B cell (primary cell): Measurements from ENCODE around the gene SCARF1. TPM values are rescaled to one million over a fixed set of nuclear protein-coding genes. Genes with fewer than 3 reads are reported as not detected.
A peak's percentile ranks its signal among the peaks of the same experiment; 100 is the strongest.

Experiments
- ATAC-seq: fragments of 200-7000 bp; cut with Tn5 transposase; one replicate; pipeline ENCODE4 v1.10.0; 2021; ENCODE audit warnings: low read depth, mild to moderate bottlenecking, moderate number of reproducible peaks, moderate library complexity
- CTCF ChIA-PET: fragments of 350-600 bp; sonication (Branson Sonifier 250); formaldehyde crosslinking; loops from one replicate; lab custom pipeline; 2021; ENCODE audit warnings: antibody characterized with exemption, inconsistent platforms; lab: Charles Lee
- POLR2A ChIA-PET: fragments of 350-600 bp; sonication (Branson Sonifier 250); formaldehyde crosslinking; loops from one replicate; lab custom pipeline; 2021; ENCODE audit warnings: antibody characterized with exemption; lab: Charles Lee
- DNase-seq: peaks from one replicate; pipeline ENCODE4 v3.0.0; 2013
- H2AFZ ChIP-seq: 2 replicates; pipeline ENCODE4 v1.6.1; 2012; ENCODE audit warnings: mild to moderate bottlenecking, low read depth, low read length; ENCODE audit not compliant: insufficient read depth, poor library complexity, severe bottlenecking
- H3K27ac ChIP-seq, 2 donors: 1 replicate in 1 of 2; 2 replicates in 1 of 2; pipeline ENCODE4 v1.5.1; 2012 to 2013; ENCODE audit warnings: low read length in 2 of 2, mild to moderate bottlenecking in 2 of 2, moderate library complexity in 1 of 2
- H3K27me3 ChIP-seq, 4 experiments: fragments of 200-600 bp in 1 of 4; sonication (generic) in 1 of 4; replicated peaks in 1 of 4; 1 replicate in 2 of 4; 2 replicates in 2 of 4; pipeline versions ENCODE4 v1.6.1 to v1.7.0; 2013 to 2016; ENCODE audit warnings: low read length in 3 of 4, mild to moderate bottlenecking in 2 of 4, mixed read lengths in 1 of 4, moderate library complexity in 1 of 4; ENCODE audit not compliant: insufficient read depth in 4 of 4, control insufficient read depth in 3 of 4; ENCODE audit errors: control extremely low read depth in 1 of 4
- H3K36me3 ChIP-seq, 2 experiments: replicated peaks in 1 of 2; 1 replicate in 1 of 2; 2 replicates in 1 of 2; pipeline versions ENCODE4 v1.6.1 to v1.7.1; 2013; ENCODE audit warnings: low read length in 1 of 2; ENCODE audit not compliant: insufficient read depth in 2 of 2, control insufficient read depth in 1 of 2; ENCODE audit errors: control extremely low read depth in 1 of 2, extremely low read depth in 1 of 2
- H3K4me1 ChIP-seq, 2 donors: fragments of 200-600 bp in 1 of 2; sonication (generic) in 1 of 2; 1 replicate in 1 of 2; 2 replicates in 1 of 2; pipeline versions ENCODE4 v1.5.1 to v1.6.1; 2013 to 2017; ENCODE audit warnings: low read length in 2 of 2; ENCODE audit not compliant: control insufficient read depth in 2 of 2, insufficient read depth in 2 of 2
- H3K4me2 ChIP-seq: replicated peaks from 2 replicates; pipeline ENCODE3; 2012; ENCODE audit warnings: mild to moderate bottlenecking, low read depth, low read length; ENCODE audit not compliant: poor library complexity, severe bottlenecking
- H3K4me3 ChIP-seq, 5 experiments: fragments of 200-600 bp in 1 of 5; sonication (generic) in 1 of 5; 1 replicate in 3 of 5; 2 replicates in 2 of 5; pipeline versions ENCODE4 v1.5.1 to v1.7.0; 2011 to 2016; ENCODE audit warnings: low read length in 4 of 5, mild to moderate bottlenecking in 4 of 5, low read depth in 2 of 5, control low read depth in 1 of 5, moderate library complexity in 1 of 5; ENCODE audit not compliant: insufficient read depth in 1 of 5; ENCODE audit errors: control extremely low read depth in 1 of 5, extremely low read depth in 1 of 5
- H3K79me2 ChIP-seq: fragments of 200-600 bp; sonication (generic); one replicate; pipeline ENCODE4 v1.6.0; 2016; ENCODE audit warnings: low read length; ENCODE audit not compliant: control insufficient read depth, insufficient read depth
- H3K9ac ChIP-seq: fragments of 200-600 bp; sonication (generic); 2 replicates; pipeline ENCODE4 v1.6.1; 2017; ENCODE audit warnings: mild to moderate bottlenecking, low read length, moderate library complexity
- H3K9me3 ChIP-seq, 3 donors: one replicate each; pipeline versions ENCODE4 v1.6.1 to v1.7.1; 2013; ENCODE audit warnings: low read length in 2 of 3; ENCODE audit not compliant: control insufficient read depth in 2 of 3, insufficient read depth in 1 of 3; ENCODE audit errors: control extremely low read depth in 1 of 3
- H4K20me1 ChIP-seq: 2 replicates; pipeline ENCODE4 v1.6.0; 2012; ENCODE audit warnings: mild to moderate bottlenecking, low read length; ENCODE audit not compliant: insufficient read depth, control insufficient read depth, poor library complexity, severe bottlenecking
- H3K27ac Mint-ChIP-seq: one replicate; pipeline ENCODE4 v1.8.0; 2021; ENCODE audit warnings: mixed read lengths
- H3K27me3 Mint-ChIP-seq: one replicate; pipeline ENCODE4 v1.8.0; 2021; ENCODE audit warnings: mixed read lengths
- H3K4me1 Mint-ChIP-seq: one replicate; pipeline ENCODE4 v1.8.0; 2021; ENCODE audit warnings: mixed read lengths
- H3K4me3 Mint-ChIP-seq: one replicate; pipeline ENCODE4 v1.8.0; 2021; ENCODE audit warnings: mixed read lengths
- H3K9me3 Mint-ChIP-seq: one replicate; pipeline ENCODE4 v1.8.0; 2022; ENCODE audit warnings: mixed read lengths; ENCODE audit not compliant: insufficient read depth
- EZH2 ChIP-seq: IDR thresholded peaks from 2 replicates; pipeline ENCODE4 v1.6.1; 2012; ENCODE audit warnings: borderline replicate concordance, low read depth, mild to moderate bottlenecking, moderate library complexity, low read length; ENCODE audit not compliant: insufficient read depth, poor library complexity, severe bottlenecking
- WGBS: methylation state at CpG from one replicate; pipeline ENCODE4 v1.1.5; 2013; ENCODE audit warnings: missing lambda C conversion rate; ENCODE audit not compliant: insufficient coverage; 5-methylcytosine and 5-hydroxymethylcytosine counted together
- intact Hi-C: fragments of 100-400 bp; cut with micrococcal nuclease; formaldehyde crosslinking; loops from one replicate; pipeline ENCODE4 v1.10.0; 2022
- polyA plus RNA-seq: library from polyadenylated mRNA; depleted of rRNA; stranded (reverse); fragments of >200 nt; gene quantifications from 2 replicates; pipeline ENCODE4 v1.2.3, GENCODE V29; 2012
- total RNA-seq, 2 donors: library from RNA; stranded (reverse); fragments of 120-200 nt in 1 of 2; gene quantifications; 1 replicate in 1 of 2; 2 replicates in 1 of 2; pipeline versions ENCODE4 v1.2.3 to v1.2.4, GENCODE V29; 2013 to 2022
- TF ChIP-seq, protein P1 (sequence below): fragments of 200-600 bp; IDR thresholded peaks from one replicate; pipeline ENCODE4 v1.8.0; 2022; ENCODE audit warnings: antibody characterized with exemption, mild to moderate bottlenecking

The SCARF1 gene
- total and polyA plus RNA-seq, 2 donors (not counting 1 experiment from before 2014, with no cell fraction given): 0.54 to 3.7 TPM

DNA sequence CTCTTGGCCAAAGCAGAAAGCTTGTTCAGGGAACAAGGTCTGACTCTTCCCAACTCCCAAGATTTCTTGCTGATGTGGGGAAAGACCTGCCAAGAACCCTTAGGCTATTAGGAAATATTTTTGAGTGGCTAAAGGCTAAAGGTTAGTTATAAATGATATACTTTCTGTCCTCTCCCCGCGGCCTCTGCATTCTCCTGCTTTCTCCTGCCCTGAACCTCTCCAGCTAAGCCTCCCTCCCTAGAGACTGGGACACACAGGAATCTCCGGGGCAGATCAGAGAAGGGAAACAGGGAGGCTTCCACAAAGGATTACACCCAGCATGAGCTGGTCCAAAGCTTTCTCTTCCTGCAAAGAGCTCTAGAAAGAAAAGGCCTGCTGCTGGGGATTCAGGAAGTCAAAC is 19.2 kb downstream of the SCARF1 start:
- peak overlapping the region; percentile 94 for H3K4me3 Mint-ChIP-seq
- intact Hi-C loops: loop anchor here (5.0 kb wide), 1 partner anchor 776 kb away; the partner anchor contains the start of gene MNT
- TF ChIP-seq, protein P1, sequence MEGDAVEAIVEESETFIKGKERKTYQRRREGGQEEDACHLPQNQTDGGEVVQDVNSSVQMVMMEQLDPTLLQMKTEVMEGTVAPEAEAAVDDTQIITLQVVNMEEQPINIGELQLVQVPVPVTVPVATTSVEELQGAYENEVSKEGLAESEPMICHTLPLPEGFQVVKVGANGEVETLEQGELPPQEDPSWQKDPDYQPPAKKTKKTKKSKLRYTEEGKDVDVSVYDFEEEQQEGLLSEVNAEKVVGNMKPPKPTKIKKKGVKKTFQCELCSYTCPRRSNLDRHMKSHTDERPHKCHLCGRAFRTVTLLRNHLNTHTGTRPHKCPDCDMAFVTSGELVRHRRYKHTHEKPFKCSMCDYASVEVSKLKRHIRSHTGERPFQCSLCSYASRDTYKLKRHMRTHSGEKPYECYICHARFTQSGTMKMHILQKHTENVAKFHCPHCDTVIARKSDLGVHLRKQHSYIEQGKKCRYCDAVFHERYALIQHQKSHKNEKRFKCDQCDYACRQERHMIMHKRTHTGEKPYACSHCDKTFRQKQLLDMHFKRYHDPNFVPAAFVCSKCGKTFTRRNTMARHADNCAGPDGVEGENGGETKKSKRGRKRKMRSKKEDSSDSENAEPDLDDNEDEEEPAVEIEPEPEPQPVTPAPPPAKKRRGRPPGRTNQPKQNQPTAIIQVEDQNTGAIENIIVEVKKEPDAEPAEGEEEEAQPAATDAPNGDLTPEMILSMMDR: no peak
- no peak for TF ChIP-seq EZH2
- no peaks in the 10 kb centered on the region for H3K9me3 Mint-ChIP-seq
- Histone ChIP-seq H3K4me1 (peaks cover 44 to 51% of the 10 kb centered on the region in 2 donors), H3K79me2 (peaks cover 59% of the 10 kb centered on the region), H4K20me1 (peaks cover 4% of the 10 kb centered on the region), H2AFZ (no peak overlapping the region), H3K9ac (peak overlapping the region; percentile 87), H3K27ac (peak overlapping the region; percentile 73 to 94), H3K4me2 (peak overlapping the region; percentile 100), H3K9me3 (peaks cover 0 to 3% (median 0%) of the 10 kb centered on the region in 3 donors), H3K27me3 (no peaks in the 10 kb centered on the region), H3K36me3 (peaks cover 0 to 29% of the 10 kb centered on the region in 2 experiments), H3K4me3 (peak overlapping the region; percentile 59 to 97 (median 92))
- no peaks in the 10 kb centered on the region for H3K27me3 Mint-ChIP-seq
- WGBS: 88% methylated on average over 3 of the region's 3 CpGs
- peaks cover 43% of the 10 kb centered on the region for H3K4me1 Mint-ChIP-seq
- peak overlapping the region; percentile 97 for H3K27ac Mint-ChIP-seq
- CTCF ChIA-PET: interaction anchor here (0.5 to 10.4 kb wide), 8 partner anchors 11 to 62 kb away, joined by 3 to 326 read pairs (median 6); partner anchors contain the start of genes RILP and SCARF1
- DNase-seq (no peak), ATAC-seq (no peak)
- POLR2A ChIA-PET: interaction anchor here (0.6 to 7.3 kb wide), 12 partner anchors 8 to 164 kb away, joined by 3 to 127 read pairs (median 6); partner anchors contain the start of gene RILP

DNA sequence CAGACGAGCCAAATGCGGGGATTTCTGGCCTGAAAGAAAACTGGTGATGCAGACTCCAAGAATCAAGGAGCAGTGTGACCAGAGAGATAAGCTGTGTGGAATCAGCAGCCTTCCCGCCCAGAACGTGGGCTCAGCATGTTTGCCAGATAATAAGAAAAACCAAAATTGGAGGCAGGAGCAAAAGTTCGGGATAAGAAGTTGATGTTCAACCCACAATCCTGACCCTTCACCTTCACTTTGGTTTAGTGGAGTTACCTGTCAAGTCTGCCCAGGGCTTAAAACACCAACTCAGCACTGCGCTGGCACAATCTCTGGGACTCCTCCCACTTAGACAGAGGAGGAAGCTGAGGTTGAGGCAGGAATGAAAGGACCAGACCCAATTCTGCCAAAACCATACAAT is 20.0 kb downstream of the SCARF1 start:
- DNase-seq (no peak), ATAC-seq (no peak)
- Histone ChIP-seq H3K27me3 (no peaks in the 10 kb centered on the region), H3K4me3 (no peak overlapping the region), H3K9ac (no peak overlapping the region), H3K4me2 (peak overlapping the region; percentile 100), H3K9me3 (no peaks in the 10 kb centered on the region), H3K4me1 (peaks cover 36 to 44% of the 10 kb centered on the region in 2 donors), H4K20me1 (peaks cover 12% of the 10 kb centered on the region), H3K36me3 (peaks cover 0 to 30% of the 10 kb centered on the region in 2 experiments), H3K79me2 (peaks cover 67% of the 10 kb centered on the region), H2AFZ (no peak overlapping the region), H3K27ac (peak overlapping the region in 1 of 2 donors; percentile 94)
- TF ChIP-seq, protein P1: no peak
- TF ChIP-seq EZH2: no peak
- H3K4me1 Mint-ChIP-seq: peaks cover 37% of the 10 kb centered on the region
- H3K27ac Mint-ChIP-seq: peak overlapping the region; percentile 63
- CTCF ChIA-PET: interaction anchor here (0.9 to 10.4 kb wide), 7 partner anchors 9 to 61 kb away, joined by 3 to 326 read pairs (median 3); partner anchors contain the start of genes RILP and SCARF1
- H3K27me3 Mint-ChIP-seq: no peaks in the 10 kb centered on the region
- POLR2A ChIA-PET: interaction anchor here (0.6 to 7.3 kb wide), 7 partner anchors 7 to 72 kb away, joined by 3 to 127 read pairs (median 9); no protein-coding TSS in a partner anchor
- intact Hi-C loops: loop anchor here (5.0 kb wide), 1 partner anchor 777 kb away; the partner anchor contains the start of gene MNT
- peak overlapping the region; percentile 94 for H3K4me3 Mint-ChIP-seq
- H3K9me3 Mint-ChIP-seq: no peaks in the 10 kb centered on the region
- 100% methylated on average over 2 of the region's 6 CpGs for WGBS
